Ishikawa (cell line): Measurements from ENCODE around the gene OTUD5.

Experiments used
- CEBPB ChIP-seq: IDR thresholded peaks from 2 replicates; pipeline ENCODE4 v1.6.1; 2012
- CREB1 ChIP-seq: IDR thresholded peaks from 2 replicates; pipeline ENCODE4 v1.6.1; 2012; ENCODE audit warnings: low read depth
- EGR1 ChIP-seq: IDR thresholded peaks from 2 replicates; pipeline ENCODE4 v1.6.1; 2012
- EP300 ChIP-seq: IDR thresholded peaks from 2 replicates; pipeline ENCODE4 v1.6.1; 2012; ENCODE audit warnings: borderline replicate concordance
- FOXM1 ChIP-seq: IDR thresholded peaks from 2 replicates; pipeline ENCODE4 v1.6.1; 2012; ENCODE audit warnings: low read depth, borderline replicate concordance
- NFIC ChIP-seq: IDR thresholded peaks from 2 replicates; pipeline ENCODE4 v1.6.1; 2012
- RAD21 ChIP-seq: IDR thresholded peaks from 2 replicates; pipeline ENCODE4 v1.6.1; 2012; ENCODE audit warnings: low read depth
- TAF1 ChIP-seq: IDR thresholded peaks from 2 replicates; pipeline ENCODE4 v1.6.1; 2012; ENCODE audit warnings: low read depth, mild to moderate bottlenecking
- TCF12 ChIP-seq: IDR thresholded peaks from 2 replicates; pipeline ENCODE4 v1.6.1; 2012; ENCODE audit warnings: low read depth
- TEAD4 ChIP-seq: IDR thresholded peaks from 2 replicates; pipeline ENCODE4 v1.6.1; 2012
- YY1 ChIP-seq: IDR thresholded peaks from 2 replicates; pipeline ENCODE4 v1.6.1; 2012; ENCODE audit warnings: low read depth
- ZBTB7A ChIP-seq: IDR thresholded peaks from 2 replicates; pipeline ENCODE4 v1.6.1; 2012; ENCODE audit warnings: low read depth
- TF ChIP-seq, protein P1 (sequence below): IDR thresholded peaks from 2 replicates; pipeline ENCODE4 v1.6.1; 2012
- TF ChIP-seq, protein P2 (sequence below): IDR thresholded peaks from 2 replicates; pipeline ENCODE4 v1.6.1; 2012
- TF ChIP-seq, protein P3 (sequence below): IDR thresholded peaks from 2 replicates; pipeline ENCODE4 v1.6.1; 2012; ENCODE audit warnings: low read depth, mild to moderate bottlenecking

The OTUD5 gene

DNA sequence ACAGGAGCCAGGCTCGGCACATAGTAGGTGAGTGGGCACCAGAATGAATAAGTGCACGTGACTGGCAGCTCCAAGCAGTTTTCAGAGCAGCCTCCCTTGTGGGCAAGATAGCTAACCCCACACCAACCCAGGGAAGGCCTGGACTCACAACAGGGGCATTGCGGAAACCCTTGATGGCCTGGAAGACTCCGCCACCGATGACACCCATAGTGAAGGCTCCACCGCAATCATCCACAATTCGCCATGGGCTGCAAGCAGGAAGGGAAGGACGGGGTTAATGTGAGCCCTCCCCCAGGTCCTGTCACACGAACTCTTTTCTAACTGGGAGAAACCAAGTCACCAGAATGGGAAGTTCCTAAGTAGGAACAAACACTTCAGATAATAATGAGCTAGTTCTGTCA, 60.8 kb downstream of the OTUD5 start:
- TF ChIP-seq, protein P1, sequence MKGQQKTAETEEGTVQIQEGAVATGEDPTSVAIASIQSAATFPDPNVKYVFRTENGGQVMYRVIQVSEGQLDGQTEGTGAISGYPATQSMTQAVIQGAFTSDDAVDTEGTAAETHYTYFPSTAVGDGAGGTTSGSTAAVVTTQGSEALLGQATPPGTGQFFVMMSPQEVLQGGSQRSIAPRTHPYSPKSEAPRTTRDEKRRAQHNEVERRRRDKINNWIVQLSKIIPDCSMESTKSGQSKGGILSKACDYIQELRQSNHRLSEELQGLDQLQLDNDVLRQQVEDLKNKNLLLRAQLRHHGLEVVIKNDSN, result no peak
- TF ChIP-seq EP300 (no peak), TAF1 (no peak), YY1 (no peak), EGR1 (no peak), NFIC (no peak), TEAD4 (no peak), CEBPB (no peak), ZBTB7A (no peak), TCF12 (no peak), RAD21 (no peak), FOXM1 (no peak), CREB1 (no peak)
- TF ChIP-seq, protein P2, sequence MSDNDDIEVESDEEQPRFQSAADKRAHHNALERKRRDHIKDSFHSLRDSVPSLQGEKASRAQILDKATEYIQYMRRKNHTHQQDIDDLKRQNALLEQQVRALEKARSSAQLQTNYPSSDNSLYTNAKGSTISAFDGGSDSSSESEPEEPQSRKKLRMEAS, result no peak
- TF ChIP-seq, protein P3, sequence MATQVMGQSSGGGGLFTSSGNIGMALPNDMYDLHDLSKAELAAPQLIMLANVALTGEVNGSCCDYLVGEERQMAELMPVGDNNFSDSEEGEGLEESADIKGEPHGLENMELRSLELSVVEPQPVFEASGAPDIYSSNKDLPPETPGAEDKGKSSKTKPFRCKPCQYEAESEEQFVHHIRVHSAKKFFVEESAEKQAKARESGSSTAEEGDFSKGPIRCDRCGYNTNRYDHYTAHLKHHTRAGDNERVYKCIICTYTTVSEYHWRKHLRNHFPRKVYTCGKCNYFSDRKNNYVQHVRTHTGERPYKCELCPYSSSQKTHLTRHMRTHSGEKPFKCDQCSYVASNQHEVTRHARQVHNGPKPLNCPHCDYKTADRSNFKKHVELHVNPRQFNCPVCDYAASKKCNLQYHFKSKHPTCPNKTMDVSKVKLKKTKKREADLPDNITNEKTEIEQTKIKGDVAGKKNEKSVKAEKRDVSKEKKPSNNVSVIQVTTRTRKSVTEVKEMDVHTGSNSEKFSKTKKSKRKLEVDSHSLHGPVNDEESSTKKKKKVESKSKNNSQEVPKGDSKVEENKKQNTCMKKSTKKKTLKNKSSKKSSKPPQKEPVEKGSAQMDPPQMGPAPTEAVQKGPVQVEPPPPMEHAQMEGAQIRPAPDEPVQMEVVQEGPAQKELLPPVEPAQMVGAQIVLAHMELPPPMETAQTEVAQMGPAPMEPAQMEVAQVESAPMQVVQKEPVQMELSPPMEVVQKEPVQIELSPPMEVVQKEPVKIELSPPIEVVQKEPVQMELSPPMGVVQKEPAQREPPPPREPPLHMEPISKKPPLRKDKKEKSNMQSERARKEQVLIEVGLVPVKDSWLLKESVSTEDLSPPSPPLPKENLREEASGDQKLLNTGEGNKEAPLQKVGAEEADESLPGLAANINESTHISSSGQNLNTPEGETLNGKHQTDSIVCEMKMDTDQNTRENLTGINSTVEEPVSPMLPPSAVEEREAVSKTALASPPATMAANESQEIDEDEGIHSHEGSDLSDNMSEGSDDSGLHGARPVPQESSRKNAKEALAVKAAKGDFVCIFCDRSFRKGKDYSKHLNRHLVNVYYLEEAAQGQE, result no peak

DNA sequence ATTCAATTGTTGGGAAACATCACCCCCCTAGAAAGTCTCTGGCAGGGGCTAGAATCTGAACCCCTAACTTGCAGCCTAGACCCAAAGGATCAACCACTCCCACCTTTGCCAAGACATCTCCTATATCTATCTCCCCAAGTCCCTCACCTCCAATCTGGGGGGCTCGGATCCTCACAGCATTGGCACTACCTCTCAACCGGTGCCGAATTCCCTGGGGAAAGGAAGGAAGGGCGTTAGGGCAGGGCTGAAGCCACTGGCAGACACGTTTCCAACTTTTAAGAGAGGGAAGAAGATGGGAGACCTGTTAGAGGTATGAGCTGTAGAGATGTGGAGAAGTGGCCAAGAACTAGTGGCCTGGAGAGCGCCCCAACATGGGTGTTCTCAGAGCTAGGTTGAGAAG, 62.5 kb downstream of the OTUD5 start:
- TF ChIP-seq TAF1 (no peak), ZBTB7A (no peak), EP300 (no peak), CEBPB (no peak), NFIC (no peak), YY1 (no peak)
- TF ChIP-seq, protein P2, result no peak
- TF ChIP-seq, protein P3, result no peak

DNA sequence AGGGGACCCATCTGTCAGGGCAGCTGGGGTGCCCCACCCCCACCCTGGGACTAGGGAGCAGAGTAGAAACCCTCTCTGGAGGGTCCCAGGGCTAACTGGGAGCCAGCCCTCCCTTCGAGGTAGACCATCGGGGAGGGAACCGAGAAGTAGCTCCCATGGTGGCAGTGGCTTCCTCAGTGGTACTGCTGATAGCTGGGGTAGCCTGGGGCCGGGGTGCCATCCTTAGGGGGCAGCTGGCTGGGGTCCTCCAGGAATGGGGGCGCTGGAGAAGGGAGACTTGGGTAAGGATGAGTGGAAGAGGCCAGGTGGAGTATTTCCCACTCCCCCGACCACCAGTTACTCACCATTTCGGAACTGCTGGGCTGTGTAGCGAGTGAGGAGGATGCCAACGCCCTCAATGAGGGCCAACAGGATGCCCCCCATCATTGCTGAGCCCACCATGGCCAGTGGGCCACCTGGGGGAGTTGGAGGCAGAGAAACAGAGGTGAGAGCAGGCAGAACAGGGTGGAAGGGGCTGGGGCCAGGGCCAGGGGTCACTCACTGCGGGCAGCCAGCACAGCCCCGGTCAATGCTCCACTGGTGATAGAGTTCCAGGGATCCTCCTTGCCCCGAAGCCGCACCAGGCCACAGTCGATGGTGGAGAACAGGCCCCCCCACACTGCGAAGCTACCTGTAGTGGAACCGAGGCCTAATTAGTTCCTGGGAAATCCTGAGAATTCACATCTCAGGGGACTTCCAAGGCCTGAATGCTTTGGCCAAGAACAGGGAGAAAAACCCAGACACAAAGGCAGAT, 63.7 kb downstream of the OTUD5 start:
- TF ChIP-seq, protein P2, result no peak
- TF ChIP-seq CREB1, result no peak

DNA sequence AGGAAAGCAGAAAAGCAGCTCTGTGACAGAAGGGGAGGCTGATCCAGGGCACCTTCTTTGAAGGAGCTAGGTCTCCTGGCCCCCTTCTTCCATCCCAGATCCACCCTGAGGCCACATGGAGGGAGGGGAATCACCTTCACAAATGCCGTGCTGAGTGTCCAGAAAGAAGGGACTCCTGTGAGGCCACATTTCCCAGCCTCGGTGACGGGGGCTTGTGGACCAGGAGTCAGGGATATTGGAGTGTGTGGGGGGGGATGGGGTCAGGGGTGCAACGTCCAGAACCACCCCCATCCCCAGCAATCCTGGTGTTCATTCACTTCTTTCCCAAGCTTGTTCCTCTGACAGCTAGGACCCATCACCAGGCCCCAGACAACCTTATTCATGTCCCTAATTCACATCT, 64.5 kb downstream of the OTUD5 start:
- TF ChIP-seq TEAD4 (no peak), NFIC (no peak), EP300 (no peak), TAF1 (no peak), FOXM1 (no peak), ZBTB7A (no peak), CREB1 (no peak), EGR1 (no peak), TCF12 (no peak), YY1 (no peak), CEBPB (no peak), RAD21 (no peak)
- TF ChIP-seq, protein P1, result no peak
- TF ChIP-seq, protein P2, result no peak
- TF ChIP-seq, protein P3, result no peak
